A549 (cell line): ENCODE data around the gene KLK2. TPM values are rescaled to one million over a fixed set of nuclear protein-coding genes. Genes with fewer than 3 reads are reported as not detected.
A peak's percentile ranks its signal among the peaks of the same experiment; 100 is the strongest.

Experiments used
- ATAC-seq, 2 experiments: fragments of 200-7000 bp in 1 of 2; fragments of >200 bp in 1 of 2; cut with Nextera tagmentation in 1 of 2; cut with Tn5 transposase in 1 of 2; 3 replicates each; pipeline versions ENCODE4 v1.8.0 to v1.9.1; 2018 to 2020; ENCODE audit warnings: mild to moderate bottlenecking in 1 of 2, moderate library complexity in 1 of 2
- CTCF ChIA-PET: fragments of 300-600 bp; sonication (Branson Sonifier 250); formaldehyde crosslinking; extraction: SDS; loops from one replicate; lab custom pipeline; 2021; ENCODE audit warnings: antibody characterized with exemption, inconsistent platforms; lab: Yijun Ruan, JAX
- POLR2A ChIA-PET: fragments of 350-600 bp; formaldehyde crosslinking; extraction: SDS; loops from one replicate; lab custom pipeline; 2021; ENCODE audit warnings: antibody characterized with exemption, inconsistent platforms; lab: Yijun Ruan, JAX
- DNase-seq, 2 experiments: peaks; one replicate each; pipeline versions ENCODE4 v3.0.0 to v3.0.0-alpha.2; 2011 to 2016; ENCODE audit warnings: low read depth in 1 of 2, low spot score in 1 of 2
- FAIRE-seq: peaks from 2 replicates; lab custom pipeline; 2011; peaks lifted over from hg19 to GRCh38; lab: Jason Lieb, UNC
- H3K27ac ChIP-seq, 2 experiments: fragments of >200 bp; sonication (Bioruptor Twin); formaldehyde crosslinking; 3 replicates each; pipeline ENCODE4 v1.5.1; 2016 to 2017
- H3K4me1 ChIP-seq: fragments of >200 bp; sonication (Bioruptor Twin); formaldehyde crosslinking; 3 replicates; pipeline ENCODE4 v1.6.1; 2016
- H3K4me2 ChIP-seq: fragments of >200 bp; sonication (Bioruptor Twin); formaldehyde crosslinking; 3 replicates; pipeline ENCODE4 v1.6.1; 2016
- H3K4me3 ChIP-seq: fragments of >200 bp; sonication (Bioruptor Twin); formaldehyde crosslinking; 3 replicates; pipeline ENCODE4 v1.5.1; 2016
- H3K9me3 ChIP-seq: fragments of >200 bp; sonication (Bioruptor Twin); formaldehyde crosslinking; 3 replicates; pipeline ENCODE4 v1.6.1; 2016
- CHD4 ChIP-seq: fragments of 200-600 bp; sonication (generic); IDR thresholded peaks from 2 replicates; pipeline ENCODE4 v1.6.1; 2016; ENCODE audit warnings: antibody characterized with exemption, mild to moderate bottlenecking, borderline replicate concordance
- CTCF ChIP-seq: fragments of >200 bp; sonication (Bioruptor Twin); formaldehyde crosslinking; IDR thresholded peaks from 3 replicates; pipeline ENCODE4 v1.5.1; 2016
- E2F6 ChIP-seq: IDR thresholded peaks from 2 replicates; pipeline ENCODE4 v1.6.1; 2012; ENCODE audit warnings: low read depth, borderline replicate concordance
- EHF ChIP-seq: fragments of 250-450 bp; sonication (Bioruptor Pico); IDR thresholded peaks from 2 replicates; pipeline ENCODE4 v1.5.0; 2020; ENCODE audit warnings: mild to moderate bottlenecking
- FOSL2 ChIP-seq, 2 experiments: fragments of 450-650 bp in 1 of 2; fragments of >200 bp in 1 of 2; sonication (Bioruptor Twin) in 1 of 2; formaldehyde crosslinking; IDR thresholded peaks; 2 replicates each; pipeline versions ENCODE4 v1.5.0 to v1.6.1; 2016 to 2020; ENCODE audit warnings: mild to moderate bottlenecking in 1 of 2, moderate library complexity in 1 of 2
- GATA3 ChIP-seq: IDR thresholded peaks from 2 replicates; pipeline ENCODE4 v1.6.1; 2012; ENCODE audit warnings: borderline replicate concordance
- HDAC2 ChIP-seq: fragments of 200-600 bp; sonication (generic); IDR thresholded peaks from 2 replicates; pipeline ENCODE4 v1.6.1; 2016
- JUN ChIP-seq, 2 experiments: fragments of >200 bp; sonication (Bioruptor Twin); formaldehyde crosslinking; IDR thresholded peaks; 2 replicates in 1 of 2; 3 replicates in 1 of 2; pipeline ENCODE4 v1.6.1; 2016 to 2017
- KDM1A ChIP-seq: fragments of 200-600 bp; sonication (generic); IDR thresholded peaks from 2 replicates; pipeline ENCODE4 v1.6.1; 2016; ENCODE audit warnings: low read depth, mild to moderate bottlenecking
- NPAS2 ChIP-seq: fragments of 250-450 bp; sonication (Bioruptor Pico); IDR thresholded peaks from 2 replicates; pipeline ENCODE4 v1.8.0; 2022; ENCODE audit warnings: mild to moderate bottlenecking, moderate library complexity, borderline replicate concordance
- RNF2 ChIP-seq: fragments of 200-600 bp; sonication (generic); IDR thresholded peaks from 2 replicates; pipeline ENCODE4 v1.6.1; 2016; ENCODE audit warnings: low read depth, mild to moderate bottlenecking, antibody characterized with exemption, moderate library complexity, borderline replicate concordance
- TP53 ChIP-seq: fragments of 250-450 bp; sonication (Bioruptor Pico); IDR thresholded peaks from 2 replicates; pipeline ENCODE4 v1.5.0; 2021; ENCODE audit warnings: mild to moderate bottlenecking, moderate library complexity
- ZNF302 ChIP-seq: fragments of 250-450 bp; sonication (Bioruptor Pico); IDR thresholded peaks from 2 replicates; pipeline ENCODE4 v1.9.0; 2021; ENCODE audit warnings: inconsistent platforms, mild to moderate bottlenecking, moderate library complexity
- ZSCAN20 ChIP-seq: fragments of 250-450 bp; sonication (Bioruptor Pico); IDR thresholded peaks from 2 replicates; pipeline ENCODE4 v1.8.0; 2022; ENCODE audit warnings: mild to moderate bottlenecking, moderate library complexity
- WGBS: methylation state at CpG from one replicate; pipeline ENCODE4 v1.1.6; 2017; ENCODE audit errors: missing lambda C conversion rate; 5-methylcytosine and 5-hydroxymethylcytosine counted together
- polyA plus RNA-seq, 4 experiments: library from polyadenylated mRNA; depleted of rRNA in 3 of 4; stranded (reverse); fragments of >200 nt; fragmentation: RNase III in 1 of 4; extraction: RNeasy Plus Mini Kit Qiagen cat#74134 plus additional on column Dnase treatment in 1 of 4; gene quantifications; 2 replicates in 3 of 4; 3 replicates in 1 of 4; pipeline ENCODE4 v1.2.3, GENCODE V29; 2011 to 2017

The KLK2 gene
- polyA plus RNA-seq, 2 of the 4 experiments (the other 2 are of a cell fraction), result 0.21 to 0.49 TPM

DNA sequence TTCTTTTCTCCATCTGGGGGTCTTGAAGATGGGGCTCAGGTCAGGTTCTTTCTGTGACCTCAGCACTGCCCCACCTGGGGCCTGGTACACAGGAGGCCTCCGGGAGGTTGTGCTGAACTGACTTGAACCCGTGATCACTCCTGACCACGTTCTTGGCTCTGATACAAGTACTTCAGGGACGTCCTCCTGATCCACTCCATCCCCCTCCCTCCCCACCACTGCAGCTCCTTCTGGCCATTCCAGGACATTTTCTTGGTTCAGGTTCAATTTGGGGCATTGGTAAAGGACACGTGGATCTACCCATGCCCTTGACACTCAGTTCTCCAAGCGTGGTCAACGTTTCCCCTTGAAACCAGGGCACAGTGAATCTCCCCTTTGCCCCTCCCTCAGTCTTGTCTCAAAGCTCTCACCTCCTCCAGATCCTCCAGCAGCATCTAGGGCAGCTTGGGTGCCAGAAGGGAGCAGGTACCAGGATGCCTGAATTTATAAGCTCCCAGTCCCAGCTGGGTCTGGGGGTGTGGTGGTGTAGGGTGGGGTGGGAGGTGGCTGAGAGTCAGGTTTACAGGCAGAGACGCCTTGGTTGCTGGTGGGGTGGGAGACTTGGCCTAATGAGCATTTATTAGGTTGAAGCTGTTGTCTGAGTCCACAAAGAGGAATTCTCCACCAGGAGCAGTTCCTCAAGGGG, 40.0 kb upstream of the KLK2 start, which contains the start of gene KLK15:
Gene KLK15 (minus strand): TSS at position 458 of the 685 bp plus-strand sequence. CDS start 2,082 bp downstream, outside the sequence.
- ChIA-PET CTCF (interaction anchor here (2.2 kb wide), 1 partner anchor 89 kb away, joined by 10 read pairs; no protein-coding TSS in a partner anchor), POLR2A (no interaction called here)
- no peak for TF ChIP-seq HDAC2
- TF ChIP-seq KDM1A, result no peak
- no peak for TF ChIP-seq CTCF
- no peak for TF ChIP-seq FOSL2 (IDR thresholded peaks at IDR 0.05)
- no peak for TF ChIP-seq FOSL2 (CRISPR knock-in tag; IDR thresholded peaks at IDR 0.05)
- no peak for TF ChIP-seq CHD4
- no peak for TF ChIP-seq ZNF302 (CRISPR knock-in tag)
- TF ChIP-seq TP53, result no peak
- no peak for TF ChIP-seq GATA3
- no peak for TF ChIP-seq NPAS2 (CRISPR knock-in tag)
- ATAC-seq (no peak), DNase-seq (no peak), FAIRE-seq (no peak)
- Histone ChIP-seq H3K4me1 (peaks cover 9% of the 10 kb centered on the region; the same call in 1 of the 3 replicates), H3K9me3 (no peaks in the 10 kb centered on the region), H3K4me2 (no peak within 1 kb of the TSS), H3K4me3 (no peak within 1 kb of the TSS), H3K27ac (no peak within 1 kb of the TSS)
- 49% methylated on average over 8 of the region's 8 CpGs for WGBS

DNA sequence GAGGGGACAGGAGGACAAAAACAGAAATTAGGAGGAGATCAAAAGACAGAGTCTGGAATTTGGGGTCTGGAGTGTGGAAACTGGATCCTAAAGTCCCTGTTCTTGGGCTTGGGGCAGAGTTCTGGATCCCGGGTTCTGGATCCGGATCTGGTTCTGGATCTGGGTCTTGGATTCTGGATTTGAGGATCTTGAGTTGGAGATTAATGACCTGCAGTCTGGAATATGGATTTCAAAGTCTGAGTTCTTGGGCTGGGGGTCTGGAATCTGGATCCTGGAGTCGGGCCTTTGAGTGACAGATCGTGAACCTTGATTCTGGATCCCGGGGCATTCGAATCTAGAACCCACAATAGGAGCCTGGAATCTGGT, 39.5 kb upstream of the KLK2 start:
- Histone ChIP-seq H3K4me3 (no peak overlapping the region), H3K9me3 (no peaks in the 10 kb centered on the region), H3K4me2 (no peak overlapping the region), H3K27ac (no peak overlapping the region), H3K4me1 (peaks cover 9% of the 10 kb centered on the region; the same call in 1 of the 3 replicates)
- DNase-seq (no peak), ATAC-seq (no peak), FAIRE-seq (no peak)
- ChIA-PET POLR2A (no interaction called here), CTCF (interaction anchor here (1.3 to 2.2 kb wide), 2 partner anchors 19 to 88 kb away, joined by 4 to 10 read pairs; no protein-coding TSS in a partner anchor)
- WGBS, result 82% methylated on average over 6 of the region's 6 CpGs
- no peak for TF ChIP-seq ZSCAN20
- TF ChIP-seq JUN (IDR thresholded peaks at IDR 0.05), result no peak
- TF ChIP-seq CHD4, result no peak
- no peak for TF ChIP-seq E2F6
- TF ChIP-seq KDM1A, result no peak

DNA sequence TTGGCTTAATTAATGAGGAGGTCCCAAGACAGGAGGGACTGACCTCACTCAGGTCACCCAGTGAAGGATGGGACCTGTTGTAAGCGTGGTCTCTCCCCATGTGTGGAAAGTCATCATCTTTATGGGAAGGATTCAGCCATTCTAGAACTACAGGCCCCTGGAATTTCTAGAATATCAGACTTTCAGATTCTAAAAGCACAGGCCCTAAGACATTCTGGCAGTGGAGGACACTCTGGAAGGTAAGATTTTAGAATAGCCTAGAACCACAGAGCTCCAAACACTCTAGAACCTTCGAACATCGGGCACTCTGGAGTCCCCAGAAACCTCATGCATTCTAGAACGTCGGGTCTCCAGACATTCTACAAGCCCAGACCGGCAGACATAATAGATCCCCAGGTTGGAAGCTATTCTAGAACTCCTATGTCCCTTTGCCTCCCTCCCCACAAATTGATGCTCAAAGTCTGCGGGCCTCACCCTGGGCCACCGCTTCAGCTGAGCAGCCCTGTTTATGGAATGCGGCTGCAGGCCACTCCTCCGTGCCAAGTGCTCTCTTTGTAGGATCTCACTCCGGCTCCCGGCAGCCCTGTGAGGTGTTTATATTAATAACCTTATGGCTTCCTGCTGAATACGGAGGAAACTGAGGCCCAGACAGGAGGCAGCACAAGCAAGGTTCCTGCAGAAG, 38.0 kb upstream of the KLK2 start:
- FAIRE-seq (no peak), DNase-seq (peak in 1 of 2 experiments; percentile 51), ATAC-seq (peak; percentile 40 to 55)
- WGBS, result 51% methylated on average over 13 of the region's 13 CpGs
- Histone ChIP-seq H3K4me2 (peak overlapping the region; percentile 91), H3K4me1 (peaks cover 9% of the 10 kb centered on the region; the same call in 1 of the 3 replicates), H3K4me3 (peak overlapping the region; percentile 56), H3K9me3 (no peaks in the 10 kb centered on the region), H3K27ac (peak overlapping the region; percentile 64 to 83)
- TF ChIP-seq EHF (CRISPR knock-in tag) (no peak), RNF2 (0 out of 2 replicates have a peak, but pooled peaks have one; percentile 23)
- POLR2A ChIA-PET, result no interaction called here
- CTCF ChIA-PET, result interaction anchor here (0.9 to 1.3 kb wide), 3 partner anchors 9 to 297 kb away, joined by 3 to 4 read pairs (median 3); no protein-coding TSS in a partner anchor
